HepG2 (cell line): ENCODE data around the gene HMBS. TPM values are rescaled to one million over a fixed set of nuclear protein-coding genes. Genes with fewer than 3 reads are reported as not detected.

ENCODE experiments used
- ASH2L ChIP-seq: fragments of 300-600, 200-600 bp; sonication (generic); IDR thresholded peaks from 2 replicates; pipeline ENCODE4 v1.7.0; 2017; ENCODE audit warnings: low read depth, mild to moderate bottlenecking, moderate library complexity, mixed read lengths, low read length; ENCODE audit not compliant: insufficient read length
- ATF1 ChIP-seq: IDR thresholded peaks from 2 replicates; pipeline ENCODE4 v1.6.1; 2016; ENCODE audit warnings: mild to moderate bottlenecking, control low read depth
- BHLHE40 ChIP-seq: IDR thresholded peaks from 2 replicates; pipeline ENCODE4 v1.6.1; 2011; ENCODE audit warnings: low read length, improper control_type of control experiment
- FOXJ3 ChIP-seq: sonication (generic); formaldehyde crosslinking; IDR thresholded peaks from 2 replicates; pipeline ENCODE4 v1.4.0; 2020; ENCODE audit warnings: missing genetic modification reagents, mild to moderate bottlenecking, borderline replicate concordance
- HMGA1 ChIP-seq: sonication (generic); formaldehyde crosslinking; conservative IDR thresholded peaks from 2 replicates; pipeline ENCODE4 v1.4.0; 2020; ENCODE audit warnings: missing genetic modification reagents
- HOXA5 ChIP-seq: sonication (generic); formaldehyde crosslinking; IDR thresholded peaks from 2 replicates; pipeline ENCODE4 v1.4.0; 2020; ENCODE audit warnings: missing genetic modification reagents
- JUNB ChIP-seq: sonication (generic); formaldehyde crosslinking; IDR thresholded peaks from 2 replicates; pipeline ENCODE4 v1.8.0; 2022; ENCODE audit warnings: missing genetic modification reagents, mild to moderate bottlenecking, borderline replicate concordance
- KLF9 ChIP-seq: IDR thresholded peaks from 2 replicates; pipeline ENCODE4 v1.6.1; 2016; ENCODE audit warnings: low read depth
- MTF1 ChIP-seq: sonication (generic); formaldehyde crosslinking; IDR thresholded peaks from 2 replicates; pipeline ENCODE4 v1.5.0; 2020; ENCODE audit warnings: missing genetic modification reagents
- PHF20 ChIP-seq: sonication (generic); formaldehyde crosslinking; IDR thresholded peaks from 2 replicates; pipeline ENCODE4 v1.5.0; 2020; ENCODE audit warnings: mild to moderate bottlenecking, missing genetic modification reagents
- RNF2 ChIP-seq: fragments of 450-650 bp; conservative IDR thresholded peaks from 2 replicates; pipeline ENCODE4 v1.6.1; 2016; ENCODE audit warnings: low read depth
- SIN3A ChIP-seq: IDR thresholded peaks from 2 replicates; pipeline ENCODE4 v1.6.1; 2011; ENCODE audit warnings: low read depth, mild to moderate bottlenecking, control low read depth, low read length, borderline replicate concordance
- SMAD3 ChIP-seq: sonication (generic); formaldehyde crosslinking; IDR thresholded peaks from 2 replicates; pipeline ENCODE4 v1.4.0; 2020; ENCODE audit warnings: missing genetic modification reagents
- THAP9 ChIP-seq: sonication (generic); formaldehyde crosslinking; IDR thresholded peaks from 2 replicates; pipeline ENCODE4; 2020; ENCODE audit warnings: missing genetic modification reagents, mild to moderate bottlenecking, borderline replicate concordance
- XRCC5 ChIP-seq: fragments of 200-400 bp; formaldehyde crosslinking; optimal IDR thresholded peaks from 2 replicates; pipeline ENCODE3; 2017; ENCODE audit warnings: mild to moderate bottlenecking, low read length
- ZFY ChIP-seq: sonication (generic); formaldehyde crosslinking; IDR thresholded peaks from 2 replicates; pipeline ENCODE4 v1.4.0; 2020; ENCODE audit warnings: missing genetic modification reagents
- ZMYM2 ChIP-seq: sonication (generic); formaldehyde crosslinking; IDR thresholded peaks from 2 replicates; pipeline ENCODE4 v1.8.0; 2022; ENCODE audit warnings: mild to moderate bottlenecking, missing genetic modification reagents
- ZNF138 ChIP-seq: sonication (generic); formaldehyde crosslinking; IDR thresholded peaks from 2 replicates; pipeline ENCODE4 v1.5.0; 2020; ENCODE audit warnings: mild to moderate bottlenecking, low read depth, missing genetic modification reagents
- ZNF17 ChIP-seq: sonication (generic); formaldehyde crosslinking; IDR thresholded peaks from 2 replicates; pipeline ENCODE4 v1.5.0; 2020; ENCODE audit warnings: mild to moderate bottlenecking, missing genetic modification reagents
- ZNF207 ChIP-seq: fragments of 450-650 bp; IDR thresholded peaks from 2 replicates; pipeline ENCODE4 v1.6.1; 2016; ENCODE audit warnings: antibody characterized with exemption, borderline replicate concordance
- ZNF225 ChIP-seq: sonication (generic); formaldehyde crosslinking; IDR thresholded peaks from 2 replicates; pipeline ENCODE4 v1.4.0; 2020; ENCODE audit warnings: mild to moderate bottlenecking, missing genetic modification reagents
- ZNF234 ChIP-seq: sonication (generic); formaldehyde crosslinking; conservative IDR thresholded peaks from 2 replicates; pipeline ENCODE4 v1.5.1; 2020; ENCODE audit warnings: mild to moderate bottlenecking, missing genetic modification reagents
- ZNF292 ChIP-seq: sonication (generic); formaldehyde crosslinking; IDR thresholded peaks from 2 replicates; pipeline ENCODE4 v1.8.1; 2022; ENCODE audit warnings: mild to moderate bottlenecking, low read depth, missing genetic modification reagents, borderline replicate concordance
- ZNF468 ChIP-seq: sonication (generic); formaldehyde crosslinking; IDR thresholded peaks from 2 replicates; pipeline ENCODE4 v1.8.0; 2022; ENCODE audit warnings: mild to moderate bottlenecking, moderate library complexity, missing genetic modification reagents
- ZNF777 ChIP-seq: sonication (generic); formaldehyde crosslinking; IDR thresholded peaks from 2 replicates; pipeline ENCODE4 v1.4.0; 2020; ENCODE audit warnings: missing genetic modification reagents
- ZSCAN29 ChIP-seq: sonication (generic); formaldehyde crosslinking; conservative IDR thresholded peaks from 2 replicates; pipeline ENCODE4 v1.4.0; 2020; ENCODE audit warnings: mild to moderate bottlenecking, missing genetic modification reagents
- polyA plus RNA-seq, 8 experiments: library from polyadenylated mRNA; depleted of rRNA in 3 of 8; stranded (reverse) in 7 of 8; unstranded in 1 of 8; fragments of >200 nt; fragmentation: Illumina TruSeq in 4 of 8; extraction: Trizol in 4 of 8; gene quantifications; 2 replicates each; pipeline versions ENCODE4 v1.2.1 to v1.2.3, GENCODE V29; 2011 to 2016; ENCODE audit warnings: low read depth in 4 of 8, missing spikeins in 1 of 8, mixed read lengths in 1 of 8; ENCODE audit not compliant: insufficient read depth in 1 of 8
- total RNA-seq, 5 experiments: library from RNA; depleted of rRNA; stranded (reverse); fragments of >200 nt; fragmentation: Illumina TruSeq; extraction: Trizol; gene quantifications; 2 replicates each; pipeline ENCODE4 v1.2.3, GENCODE V29; 2016; ENCODE audit warnings: low read depth in 1 of 5
- TF ChIP-seq, protein P1 (sequence below): sonication (generic); formaldehyde crosslinking; conservative IDR thresholded peaks from 2 replicates; pipeline ENCODE4 v1.8.0; 2022; ENCODE audit warnings: low read depth, missing genetic modification reagents
- TF ChIP-seq, protein P2 (sequence below): IDR thresholded peaks from 2 replicates; pipeline ENCODE4 v1.6.1; 2016; ENCODE audit warnings: missing genetic modification reagents, missing compliant biosample characterization

Gene HMBS
- total and polyA plus RNA-seq, 2 of the 13 experiments (the other 11 are each of a cell fraction or from before 2014, with no cell fraction given), result 9.4 to 46.9 TPM

- TF ChIP-seq MTF1 (no peak; the same call in 1 of the 2 replicates), ZNF468 (CRISPR knock-in tag) (no peak), ZMYM2 (peak; percentile 86), RNF2 (peak; percentile 65; the same call in 1 of the 2 replicates), ZNF225 (peak; percentile 85), XRCC5 (peak; percentile 43), ZFY (CRISPR knock-in tag) (peak; percentile 89), KLF9 (CRISPR knock-in tag) (no peak), SMAD3 (peak; percentile 44; the same call in 1 of the 2 replicates), ZNF17 (CRISPR knock-in tag) (no peak), HMGA1 (CRISPR knock-in tag) (no peak), ZNF777 (peak; percentile 52; the same call in 1 of the 2 replicates), FOXJ3 (CRISPR knock-in tag) (peak; percentile 23; the same call in 1 of the 2 replicates), SIN3A (peak; percentile 98), ASH2L (peak; percentile 77), ZNF138 (peak; percentile 98), ZNF207 (no peak), BHLHE40 (no peak), ZNF234 (CRISPR knock-in tag) (peak; percentile 80; the same call in 1 of the 2 replicates), JUNB (CRISPR knock-in tag) (peak; percentile 79), HOXA5 (CRISPR knock-in tag) (peak; percentile 92), ATF1 (CRISPR knock-in tag) (peak; percentile 81), ZNF292 (CRISPR knock-in tag) (no peak), ZSCAN29 (CRISPR knock-in tag) (no peak; the same call in 1 of the 2 replicates), PHF20 (CRISPR knock-in tag) (peak; percentile 53), THAP9 (CRISPR knock-in tag) (peak; percentile 87; the same call in 1 of the 2 replicates)
- TF ChIP-seq, protein P1, sequence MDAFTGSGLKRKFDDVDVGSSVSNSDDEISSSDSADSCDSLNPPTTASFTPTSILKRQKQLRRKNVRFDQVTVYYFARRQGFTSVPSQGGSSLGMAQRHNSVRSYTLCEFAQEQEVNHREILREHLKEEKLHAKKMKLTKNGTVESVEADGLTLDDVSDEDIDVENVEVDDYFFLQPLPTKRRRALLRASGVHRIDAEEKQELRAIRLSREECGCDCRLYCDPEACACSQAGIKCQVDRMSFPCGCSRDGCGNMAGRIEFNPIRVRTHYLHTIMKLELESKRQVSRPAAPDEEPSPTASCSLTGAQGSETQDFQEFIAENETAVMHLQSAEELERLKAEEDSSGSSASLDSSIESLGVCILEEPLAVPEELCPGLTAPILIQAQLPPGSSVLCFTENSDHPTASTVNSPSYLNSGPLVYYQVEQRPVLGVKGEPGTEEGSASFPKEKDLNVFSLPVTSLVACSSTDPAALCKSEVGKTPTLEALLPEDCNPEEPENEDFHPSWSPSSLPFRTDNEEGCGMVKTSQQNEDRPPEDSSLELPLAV (CRISPR knock-in tag), result peak; percentile 70; the same call in 1 of the 2 replicates
- TF ChIP-seq, protein P2, sequence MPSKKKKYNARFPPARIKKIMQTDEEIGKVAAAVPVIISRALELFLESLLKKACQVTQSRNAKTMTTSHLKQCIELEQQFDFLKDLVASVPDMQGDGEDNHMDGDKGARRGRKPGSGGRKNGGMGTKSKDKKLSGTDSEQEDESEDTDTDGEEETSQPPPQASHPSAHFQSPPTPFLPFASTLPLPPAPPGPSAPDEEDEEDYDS (CRISPR knock-in tag), result peak; percentile 99
Observed at GRCh38 chr11:119095066-119095880, 10.6 kb downstream of the HMBS start (continued).
